ENCODE measurements around the gene MGAT5.
A peak's percentile ranks its signal among the peaks of the same experiment; 100 is the strongest.

The MGAT5 gene

GRCh38 chr2:134254824-134255223 is 952 bp downstream of the MGAT5 start:
- DNase-seq: no peak

GRCh38 chr2:134256956-134257355 is 3.1 kb downstream of the MGAT5 start:
- DNase-seq: no peak

GRCh38 chr2:134257509-134257908 is 3.6 kb downstream of the MGAT5 start:
- no peak for DNase-seq

GRCh38 chr2:134257965-134258683 is 4.3 kb downstream of the MGAT5 start:
- no peak for DNase-seq

- DNase-seq: peak in 1 of 2 donors; percentile 23
Observed at GRCh38 chr2:134258684-134259388, 5.0 kb downstream of the MGAT5 start.

GRCh38 chr2:134259571-134259970 is 5.7 kb downstream of the MGAT5 start:
- no peak for DNase-seq

- no peak for DNase-seq
Observed at GRCh38 chr2:134259994-134260393, 6.1 kb downstream of the MGAT5 start.

- DNase-seq: no peak
Observed at GRCh38 chr2:134260713-134261112, 6.8 kb downstream of the MGAT5 start.

GRCh38 chr2:134261398-134262131 is 7.7 kb downstream of the MGAT5 start:
- DNase-seq: no peak

- no peak for DNase-seq
Observed at GRCh38 chr2:134262684-134263083, 8.8 kb downstream of the MGAT5 start.

- DNase-seq: no peak
Observed at GRCh38 chr2:134268265-134268664, 14.4 kb downstream of the MGAT5 start.

GRCh38 chr2:134269230-134269629 is 15.4 kb downstream of the MGAT5 start:
- DNase-seq: no peak

- DNase-seq: no peak
Observed at GRCh38 chr2:134269972-134270735, 16.3 kb downstream of the MGAT5 start.

- DNase-seq: no peak
Observed at GRCh38 chr2:134271758-134272157, 17.9 kb downstream of the MGAT5 start.

GRCh38 chr2:134272806-134273205 is 18.9 kb downstream of the MGAT5 start:
- DNase-seq: no peak

- DNase-seq: no peak
Observed at GRCh38 chr2:134273256-134273983, 19.5 kb downstream of the MGAT5 start.

- DNase-seq: no peak
Observed at GRCh38 chr2:134274121-134274520, 20.2 kb downstream of the MGAT5 start.

- DNase-seq: no peak
Observed at GRCh38 chr2:134275058-134275862, 21.4 kb downstream of the MGAT5 start.

- no peak for DNase-seq
Observed at GRCh38 chr2:134276381-134277172, 22.7 kb downstream of the MGAT5 start.

GRCh38 chr2:134277223-134277622 is 23.4 kb downstream of the MGAT5 start:
- DNase-seq: no peak

GRCh38 chr2:134278553-134278952 is 24.7 kb downstream of the MGAT5 start:
- no peak for DNase-seq
